HUES48 (cell line): Measurements from ENCODE around the gene ANTXR1.

ENCODE experiments used
- H3K27ac ChIP-seq: one replicate; pipeline ENCODE4 v1.7.0; 2013; ENCODE audit warnings: low read depth, low read length, inconsistent platforms
- H3K27me3 ChIP-seq: 2 replicates; pipeline ENCODE4 v1.6.1; 2013; ENCODE audit warnings: mild to moderate bottlenecking, low read length; ENCODE audit not compliant: control insufficient read depth, insufficient read depth
- H3K36me3 ChIP-seq: 2 replicates; pipeline ENCODE4 v1.6.1; 2013; ENCODE audit warnings: low read length; ENCODE audit not compliant: control insufficient read depth, insufficient read depth
- H3K4me1 ChIP-seq: 2 replicates; pipeline ENCODE4 v1.6.1; 2013; ENCODE audit warnings: mild to moderate bottlenecking, low read length; ENCODE audit not compliant: control insufficient read depth, insufficient read depth
- H3K4me3 ChIP-seq: 2 replicates; pipeline ENCODE4 v1.5.1; 2013; ENCODE audit warnings: mild to moderate bottlenecking, low read depth, low read length
- H3K9ac ChIP-seq: 2 replicates; pipeline ENCODE4 v1.6.1; 2013; ENCODE audit warnings: mild to moderate bottlenecking, low read depth, low read length, moderate library complexity
- H3K9me3 ChIP-seq: 2 replicates; pipeline ENCODE4 v1.6.1; 2013; ENCODE audit warnings: low read length; ENCODE audit not compliant: control insufficient read depth, insufficient read depth

ANTXR1 gene

DNA sequence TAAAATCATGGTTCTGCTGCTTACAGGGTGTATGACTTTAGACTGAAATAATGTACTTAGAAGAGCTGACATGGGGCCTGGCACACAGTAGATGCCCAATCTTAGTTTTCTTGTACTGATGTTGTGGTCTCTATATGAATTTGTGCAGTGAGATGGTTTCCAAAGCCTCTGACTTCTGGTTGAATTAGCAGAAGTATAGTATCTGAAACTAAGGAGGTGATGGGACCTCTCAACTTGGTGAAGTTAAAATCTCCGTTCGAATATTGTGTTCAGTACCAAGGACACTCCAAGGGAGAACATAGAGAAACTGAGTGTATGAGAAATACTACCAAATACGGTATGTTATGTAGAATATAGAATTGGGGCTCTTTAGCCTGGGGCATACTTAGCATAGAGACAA lies 120.9 kb downstream of the ANTXR1 start:
- H3K4me3 ChIP-seq = no peak overlapping the region
- H3K9me3 ChIP-seq = no peaks in the 10 kb centered on the region
- no peaks in the 10 kb centered on the region for H3K27me3 ChIP-seq
- no peak overlapping the region for H3K9ac ChIP-seq
- H3K27ac ChIP-seq = no peak overlapping the region
- H3K36me3 ChIP-seq = no peaks in the 10 kb centered on the region
- H3K4me1 ChIP-seq = peaks cover 10% of the 10 kb centered on the region

DNA sequence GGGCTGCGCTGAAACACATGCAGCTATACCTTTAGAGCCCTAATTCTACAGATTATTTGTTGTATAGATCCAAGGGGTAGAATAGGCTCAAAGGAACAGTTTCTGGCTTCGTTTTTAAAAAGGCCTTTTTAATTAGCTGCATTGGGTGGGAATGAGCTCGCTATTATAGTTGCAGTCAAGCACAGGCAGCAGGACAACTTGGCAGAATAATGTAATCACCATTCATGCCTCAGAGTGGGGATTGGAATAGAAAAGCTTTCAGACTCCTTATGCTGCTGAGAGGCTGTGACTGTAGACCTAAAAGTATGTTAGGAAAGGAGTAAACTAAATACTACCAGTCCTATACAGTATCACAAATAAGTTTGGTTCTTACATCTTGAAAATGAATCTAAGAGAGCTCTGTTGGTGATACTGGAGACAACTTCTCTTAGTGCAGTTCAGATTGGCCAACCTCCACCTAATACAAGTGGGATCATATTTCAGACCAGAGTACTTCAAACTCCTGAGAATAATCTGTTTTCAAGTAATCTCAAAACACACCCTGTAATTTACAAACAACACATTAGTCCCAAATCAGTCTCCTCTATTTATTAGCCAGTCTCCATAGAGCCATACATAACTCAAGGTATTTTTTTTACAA lies 121.4 kb downstream of the ANTXR1 start:
- Histone ChIP-seq H3K27me3 (no peaks in the 10 kb centered on the region), H3K4me1 (peaks cover 13% of the 10 kb centered on the region), H3K9ac (no peak overlapping the region), H3K36me3 (no peaks in the 10 kb centered on the region), H3K9me3 (no peaks in the 10 kb centered on the region), H3K27ac (no peak overlapping the region), H3K4me3 (no peak overlapping the region)

DNA sequence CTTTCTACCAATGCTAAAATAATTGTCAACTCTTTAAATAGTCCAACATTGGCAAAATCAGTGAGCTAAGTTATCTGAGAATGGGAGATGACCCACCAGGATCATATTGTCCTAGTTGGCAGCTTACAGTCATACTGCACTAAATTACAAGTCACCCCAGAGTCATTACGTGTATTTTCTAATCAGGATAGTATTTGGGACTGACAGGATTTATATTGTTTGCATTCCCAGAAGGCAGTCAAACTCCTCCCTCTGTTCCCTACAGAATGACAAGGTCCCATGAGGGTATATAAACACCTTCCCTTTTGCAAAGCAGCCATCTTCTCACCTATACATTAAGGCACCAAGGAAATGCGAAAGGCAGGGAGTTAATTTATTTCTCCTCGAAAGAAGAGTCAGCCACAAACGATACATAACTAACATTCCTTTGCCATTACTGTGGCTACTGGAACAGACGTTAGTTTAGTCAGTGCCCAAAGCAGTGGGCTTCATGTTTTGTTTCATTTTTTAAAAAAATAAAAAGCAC lies 125.3 kb downstream of the ANTXR1 start:
- no peaks in the 10 kb centered on the region for H3K27me3 ChIP-seq
- no peak overlapping the region for H3K9ac ChIP-seq
- H3K4me3 ChIP-seq = no peak overlapping the region
- no peak overlapping the region for H3K27ac ChIP-seq
- H3K4me1 ChIP-seq = peaks cover 13% of the 10 kb centered on the region
- H3K9me3 ChIP-seq = no peaks in the 10 kb centered on the region
- H3K36me3 ChIP-seq = no peaks in the 10 kb centered on the region

DNA sequence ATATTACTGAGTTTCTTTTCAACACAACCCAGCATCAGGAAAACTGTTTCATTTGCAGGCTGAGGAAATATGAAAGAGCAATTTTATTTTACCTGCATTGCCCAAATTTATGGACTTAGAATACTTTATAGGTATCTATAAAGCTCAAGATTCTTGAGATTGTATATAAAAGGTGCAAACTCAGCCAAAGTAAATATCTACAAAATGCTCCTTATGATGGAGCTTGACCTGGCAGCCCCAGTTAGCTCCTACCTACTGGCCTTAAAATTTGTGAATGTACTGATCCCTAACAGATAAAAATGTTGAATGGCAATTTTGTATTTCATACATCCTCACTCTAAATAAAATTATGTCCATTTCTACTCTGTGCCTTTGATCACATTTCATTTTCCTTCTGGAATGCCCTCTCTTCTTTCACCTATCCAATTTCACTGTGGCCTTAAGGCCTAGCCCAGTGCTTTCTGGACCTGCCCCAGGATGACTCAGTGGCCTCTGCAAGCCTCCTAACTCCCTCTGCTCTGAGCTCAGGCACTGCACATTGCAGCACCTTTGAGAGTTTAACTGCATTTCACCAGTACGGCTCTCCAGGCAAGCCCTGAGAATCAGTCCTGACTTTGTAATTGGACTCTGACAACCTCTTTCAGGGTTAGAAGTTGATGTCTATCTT lies 125.9 kb downstream of the ANTXR1 start:
- Histone ChIP-seq H3K27me3 (no peaks in the 10 kb centered on the region), H3K4me3 (no peak overlapping the region), H3K9me3 (no peaks in the 10 kb centered on the region), H3K36me3 (no peaks in the 10 kb centered on the region), H3K27ac (no peak overlapping the region), H3K9ac (no peak overlapping the region), H3K4me1 (peaks cover 13% of the 10 kb centered on the region)

DNA sequence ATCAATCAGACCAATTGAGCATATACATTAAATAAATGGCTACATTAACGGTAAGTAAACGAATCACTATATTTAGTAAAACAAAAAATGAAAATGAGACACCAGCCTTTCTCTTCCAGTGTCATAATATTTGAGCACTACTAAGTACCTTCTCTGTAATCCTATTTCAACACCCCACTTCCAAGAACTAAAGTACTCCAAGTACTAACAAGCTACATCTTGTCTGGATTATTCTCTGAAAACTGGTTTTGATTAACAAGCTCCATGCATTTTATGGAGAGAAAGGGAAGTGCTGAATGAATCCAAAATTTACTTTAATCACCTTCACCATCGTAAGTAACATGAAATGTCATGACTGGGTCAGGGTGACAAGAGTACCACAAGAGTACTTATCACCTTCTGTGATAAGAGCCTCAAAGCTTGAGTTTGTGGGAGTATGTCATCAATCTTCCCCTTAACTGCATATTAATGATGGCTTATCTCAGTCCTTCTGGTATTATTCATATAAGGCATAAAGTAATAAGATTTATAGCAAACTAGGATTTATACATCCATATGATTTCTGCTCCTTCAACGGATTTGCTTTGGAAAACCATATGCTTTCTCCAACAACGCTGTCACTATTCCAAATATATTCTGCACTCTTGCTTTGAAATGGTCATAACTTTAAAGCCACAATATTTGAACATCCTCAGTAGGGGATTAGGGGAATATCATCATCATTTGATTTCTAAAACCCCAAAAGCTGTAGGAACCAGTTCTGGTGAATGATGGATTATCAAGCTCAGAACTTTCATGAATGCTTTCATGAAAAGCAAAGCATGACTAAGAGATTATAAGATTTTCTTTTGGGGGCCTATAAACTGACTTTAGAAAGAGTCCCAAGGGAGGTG lies 127.0 kb downstream of the ANTXR1 start:
- Histone ChIP-seq H3K36me3 (no peaks in the 10 kb centered on the region), H3K9ac (no peak overlapping the region), H3K27me3 (no peaks in the 10 kb centered on the region), H3K27ac (no peak overlapping the region), H3K4me1 (peaks cover 13% of the 10 kb centered on the region), H3K4me3 (no peak overlapping the region), H3K9me3 (no peaks in the 10 kb centered on the region)

DNA sequence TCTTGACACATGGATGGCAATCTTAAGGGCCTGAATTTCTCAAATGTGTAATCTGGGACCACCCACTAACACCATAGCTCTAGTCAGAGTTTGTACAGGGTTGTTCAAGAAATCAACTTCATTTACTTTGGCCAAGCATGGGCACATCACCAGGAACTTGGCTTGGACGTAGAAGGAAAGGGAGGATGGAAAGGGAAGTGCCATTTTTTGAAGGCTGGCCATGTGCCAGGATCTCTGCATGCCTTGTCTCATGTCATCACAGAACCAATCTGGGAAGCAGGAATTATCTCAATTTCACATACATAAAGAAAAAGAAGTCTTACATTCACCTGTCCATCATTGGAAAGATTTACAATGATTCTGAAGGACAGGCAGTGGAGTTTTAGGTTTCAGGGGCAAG lies 128.1 kb downstream of the ANTXR1 start:
- H3K9me3 ChIP-seq = no peaks in the 10 kb centered on the region
- H3K4me3 ChIP-seq = no peak overlapping the region
- H3K27ac ChIP-seq = no peak overlapping the region
- no peaks in the 10 kb centered on the region for H3K36me3 ChIP-seq
- peaks cover 13% of the 10 kb centered on the region for H3K4me1 ChIP-seq
- no peak overlapping the region for H3K9ac ChIP-seq
- no peaks in the 10 kb centered on the region for H3K27me3 ChIP-seq

DNA sequence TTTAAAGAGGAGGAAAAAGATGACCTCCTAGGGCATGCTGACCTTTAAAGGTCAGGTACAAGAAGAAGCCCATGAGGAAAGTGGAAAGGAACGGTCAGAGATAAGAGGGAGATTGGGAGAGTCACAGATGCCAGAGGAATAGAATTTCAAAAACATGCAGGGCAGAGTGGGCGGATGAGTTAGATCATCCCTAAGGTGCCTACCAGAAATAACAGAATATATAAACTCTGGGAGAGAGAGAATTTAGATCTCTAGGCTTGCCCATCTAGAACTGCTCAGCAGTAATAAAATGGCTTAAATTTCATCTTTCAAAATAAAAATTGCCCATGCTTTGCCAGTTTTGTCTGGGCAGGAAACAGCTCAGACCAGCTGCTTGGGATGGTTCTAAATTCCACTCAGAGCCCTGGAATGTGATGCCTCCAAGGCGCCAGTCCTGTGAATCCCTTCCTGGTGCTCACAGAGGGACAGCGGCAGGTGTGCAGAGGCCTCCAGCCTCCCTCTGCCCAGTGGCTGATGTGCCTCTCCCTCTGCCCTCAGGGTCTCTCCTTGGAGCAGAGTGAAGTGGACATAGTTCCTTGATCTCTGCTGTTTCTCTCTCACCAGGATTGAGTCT lies 130.9 kb downstream of the ANTXR1 start:
- H3K27me3 ChIP-seq = no peaks in the 10 kb centered on the region
- H3K9ac ChIP-seq = no peak overlapping the region
- H3K4me3 ChIP-seq = no peak overlapping the region
- H3K9me3 ChIP-seq = no peaks in the 10 kb centered on the region
- H3K4me1 ChIP-seq = peaks cover 4% of the 10 kb centered on the region; the same call in 1 of the 2 replicates
- H3K36me3 ChIP-seq = no peaks in the 10 kb centered on the region
- no peak overlapping the region for H3K27ac ChIP-seq

DNA sequence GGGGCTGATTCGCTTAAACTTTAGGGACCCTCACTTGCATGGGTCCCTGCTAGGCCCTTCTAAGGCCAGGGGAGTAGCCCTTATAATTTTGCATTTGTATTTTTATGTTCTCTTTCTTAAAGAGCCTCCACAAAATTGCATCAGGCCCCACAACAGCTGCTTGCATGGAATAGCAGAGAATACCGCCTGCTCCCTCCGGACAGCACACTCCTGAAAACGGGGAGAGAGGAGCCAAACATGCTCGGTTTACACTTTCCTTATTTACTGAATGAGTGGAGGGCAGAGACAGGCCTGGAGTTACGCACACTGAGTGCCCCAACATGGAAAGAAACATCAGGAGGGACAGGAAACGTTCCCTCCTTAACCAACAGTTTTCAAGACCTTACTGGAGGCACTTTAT lies 132.2 kb downstream of the ANTXR1 start:
- no peaks in the 10 kb centered on the region for H3K27me3 ChIP-seq
- no peaks in the 10 kb centered on the region for H3K9me3 ChIP-seq
- no peaks in the 10 kb centered on the region for H3K36me3 ChIP-seq
- no peak overlapping the region for H3K9ac ChIP-seq
- no peak overlapping the region for H3K27ac ChIP-seq
- H3K4me3 ChIP-seq = no peak overlapping the region
- H3K4me1 ChIP-seq = peaks cover 10% of the 10 kb centered on the region

DNA sequence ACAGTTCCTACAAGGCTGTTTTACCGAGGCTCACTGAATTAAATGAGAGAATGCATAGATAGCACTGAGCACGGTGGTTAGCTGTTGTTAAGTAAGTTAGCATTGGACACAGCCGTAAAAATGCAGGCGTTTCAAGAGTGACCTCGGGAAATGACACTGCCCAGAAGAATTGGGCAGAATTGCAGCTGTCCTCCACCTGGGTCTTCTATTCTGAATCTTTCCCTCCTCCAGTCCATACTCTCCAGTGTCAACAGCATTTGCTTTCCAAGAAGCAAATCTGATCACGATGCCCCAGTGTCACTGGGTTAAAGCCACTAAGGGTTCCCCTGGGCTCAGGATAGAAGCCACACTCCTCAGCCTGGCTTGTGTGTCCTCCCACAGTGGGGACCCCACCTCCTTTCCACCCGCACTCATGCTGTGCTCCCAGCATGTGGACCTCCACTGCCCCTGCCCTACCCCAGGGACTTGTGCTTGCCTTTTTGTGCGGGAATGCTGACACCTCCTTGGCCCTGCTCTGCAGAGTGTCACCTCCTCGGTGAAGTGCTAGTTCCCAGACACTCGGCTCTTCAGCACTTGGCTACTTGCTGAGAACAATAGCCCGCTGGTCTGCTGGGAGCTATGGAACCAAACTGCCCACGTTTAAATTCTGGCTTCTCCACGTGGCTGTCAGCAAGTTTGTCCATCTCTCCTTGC lies 135.0 kb downstream of the ANTXR1 start:
- no peaks in the 10 kb centered on the region for H3K9me3 ChIP-seq
- no peaks in the 10 kb centered on the region for H3K27me3 ChIP-seq
- H3K27ac ChIP-seq = no peak overlapping the region
- peaks cover 10% of the 10 kb centered on the region for H3K4me1 ChIP-seq
- no peak overlapping the region for H3K4me3 ChIP-seq
- no peaks in the 10 kb centered on the region for H3K36me3 ChIP-seq
- H3K9ac ChIP-seq = no peak overlapping the region

DNA sequence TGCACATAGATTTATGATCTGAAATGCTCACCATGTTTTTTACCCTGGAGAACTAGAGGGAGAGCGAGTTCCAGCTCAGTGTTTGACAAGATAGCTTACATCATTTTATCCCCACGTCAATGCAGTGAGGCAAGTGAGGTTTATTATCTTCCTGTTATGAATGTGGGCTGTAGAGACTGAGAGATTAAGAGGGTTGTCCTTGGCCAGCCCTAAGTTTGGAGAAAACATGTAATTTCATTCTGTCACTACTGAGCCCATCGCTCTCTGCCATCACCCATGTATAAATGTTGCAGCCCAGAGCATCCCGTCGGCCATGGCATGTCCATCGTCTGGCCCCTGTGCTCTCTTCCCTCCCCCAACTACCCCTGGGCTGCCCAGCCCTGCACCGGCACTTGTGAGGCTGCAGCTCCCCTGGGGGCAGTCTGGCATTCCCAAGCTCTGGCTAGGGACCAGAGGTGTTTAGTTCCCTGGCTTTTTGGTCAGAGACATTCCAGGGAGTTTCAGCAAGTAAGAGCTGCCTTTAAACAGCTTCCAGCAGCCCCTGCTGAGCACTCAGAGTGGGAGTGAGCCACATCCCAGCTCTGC lies 136.7 kb downstream of the ANTXR1 start:
- Histone ChIP-seq H3K9me3 (no peaks in the 10 kb centered on the region), H3K27ac (peak overlapping the region; percentile 53), H3K9ac (no peak overlapping the region), H3K4me1 (peaks cover 10% of the 10 kb centered on the region), H3K4me3 (no peak overlapping the region), H3K27me3 (no peaks in the 10 kb centered on the region), H3K36me3 (no peaks in the 10 kb centered on the region; the same call in 1 of the 2 replicates)
